ENCODE data around the gene GRWD1.

Gene GRWD1

GRCh38 chr19:48421548-48421947 is 24.2 kb upstream of the GRWD1 start:
- Histone ChIP-seq H3K9me3 (ENCODE audit: control insufficient read depth in 5 of 5, low read length in 5 of 5) (no peaks in the 10 kb centered on the region), H3K4me3 (ENCODE audit: low read depth in 1 of 5, low read length in 5 of 5) (peak overlapping the region in 2 of 5 donors; percentile 12 to 17), H3K27ac (ENCODE audit: low read depth, low read length) (no peak overlapping the region), H3K36me3 (ENCODE audit: control insufficient read depth in 5 of 5, insufficient read depth in 5 of 5, low read length in 5 of 5) (no peaks in the 10 kb centered on the region), H3K9ac (ENCODE audit: low read length in 5 of 5) (no peak overlapping the region), H3K4me1 (ENCODE audit: control insufficient read depth in 5 of 5, insufficient read depth in 5 of 5, low read length in 5 of 5) (peaks cover 0 to 15% (median 2%) of the 10 kb centered on the region in 5 donors), H3K27me3 (ENCODE audit: control insufficient read depth in 5 of 5, insufficient read depth in 4 of 5, low read length in 5 of 5) (peaks cover 0 to 4% (median 3%) of the 10 kb centered on the region in 5 donors)

GRCh38 chr19:48424694-48425219 is 21.0 kb upstream of the GRWD1 start:
- Histone ChIP-seq H3K36me3 (ENCODE audit: control insufficient read depth in 5 of 5, insufficient read depth in 5 of 5, low read length in 5 of 5) (no peaks in the 10 kb centered on the region), H3K27me3 (ENCODE audit: control insufficient read depth in 5 of 5, insufficient read depth in 4 of 5, low read length in 5 of 5) (peaks cover 0 to 2% (median 0%) of the 10 kb centered on the region in 5 donors), H3K4me3 (ENCODE audit: low read depth in 1 of 5, low read length in 5 of 5) (peak overlapping the region in 1 of 5 donors; percentile 2), H3K4me1 (ENCODE audit: control insufficient read depth in 5 of 5, insufficient read depth in 5 of 5, low read length in 5 of 5) (peaks cover 0 to 13% (median 2%) of the 10 kb centered on the region in 5 donors), H3K9me3 (ENCODE audit: control insufficient read depth in 5 of 5, low read length in 5 of 5) (no peaks in the 10 kb centered on the region), H3K27ac (ENCODE audit: low read depth, low read length) (no peak overlapping the region), H3K9ac (ENCODE audit: low read length in 5 of 5) (peak overlapping the region in 1 of 5 donors; percentile 56)

GRCh38 chr19:48428670-48429069 is 17.1 kb upstream of the GRWD1 start:
- Histone ChIP-seq H3K9me3 (ENCODE audit: control insufficient read depth in 5 of 5, low read length in 5 of 5) (no peaks in the 10 kb centered on the region), H3K27me3 (ENCODE audit: control insufficient read depth in 5 of 5, insufficient read depth in 4 of 5, low read length in 5 of 5) (peaks cover 0 to 2% (median 0%) of the 10 kb centered on the region in 5 donors), H3K27ac (ENCODE audit: low read depth, low read length) (no peak overlapping the region), H3K36me3 (ENCODE audit: control insufficient read depth in 5 of 5, insufficient read depth in 5 of 5, low read length in 5 of 5) (no peaks in the 10 kb centered on the region), H3K9ac (ENCODE audit: low read length in 5 of 5) (no peak overlapping the region), H3K4me3 (ENCODE audit: low read depth in 1 of 5, low read length in 5 of 5) (no peak overlapping the region), H3K4me1 (ENCODE audit: control insufficient read depth in 5 of 5, insufficient read depth in 5 of 5, low read length in 5 of 5) (peaks cover 0 to 6% (median 2%) of the 10 kb centered on the region in 5 donors)

GRCh38 chr19:48433337-48433736 is 12.4 kb upstream of the GRWD1 start:
- H3K9ac ChIP-seq (ENCODE audit: low read length in 5 of 5) = no peak overlapping the region
- no peaks in the 10 kb centered on the region for H3K9me3 ChIP-seq (ENCODE audit: control insufficient read depth in 5 of 5, low read length in 5 of 5)
- H3K27me3 ChIP-seq (ENCODE audit: control insufficient read depth in 5 of 5, insufficient read depth in 4 of 5, low read length in 5 of 5) = peaks cover 0 to 4% (median 0%) of the 10 kb centered on the region in 5 donors
- no peaks in the 10 kb centered on the region for H3K4me1 ChIP-seq (ENCODE audit: control insufficient read depth in 5 of 5, insufficient read depth in 5 of 5, low read length in 5 of 5)
- H3K27ac ChIP-seq (ENCODE audit: low read depth, low read length) = no peak overlapping the region
- no peak overlapping the region for H3K4me3 ChIP-seq (ENCODE audit: low read depth in 1 of 5, low read length in 5 of 5)
- H3K36me3 ChIP-seq (ENCODE audit: control insufficient read depth in 5 of 5, insufficient read depth in 5 of 5, low read length in 5 of 5) = no peaks in the 10 kb centered on the region

- H3K36me3 ChIP-seq (ENCODE audit: control insufficient read depth in 5 of 5, insufficient read depth in 5 of 5, low read length in 5 of 5) = no peaks in the 10 kb centered on the region
- H3K9me3 ChIP-seq (ENCODE audit: control insufficient read depth in 5 of 5, low read length in 5 of 5) = no peaks in the 10 kb centered on the region
- no peaks in the 10 kb centered on the region for H3K4me1 ChIP-seq (ENCODE audit: control insufficient read depth in 5 of 5, insufficient read depth in 5 of 5, low read length in 5 of 5)
- H3K27ac ChIP-seq (ENCODE audit: low read depth, low read length) = no peak overlapping the region
- H3K4me3 ChIP-seq (ENCODE audit: low read depth in 1 of 5, low read length in 5 of 5) = no peak overlapping the region
- H3K27me3 ChIP-seq (ENCODE audit: control insufficient read depth in 5 of 5, insufficient read depth in 4 of 5, low read length in 5 of 5) = peaks cover 0 to 6% (median 0%) of the 10 kb centered on the region in 5 donors
- no peak overlapping the region for H3K9ac ChIP-seq (ENCODE audit: low read length in 5 of 5)
Measured at GRCh38 chr19:48436586-48436985, 9.2 kb upstream of the GRWD1 start.

- Histone ChIP-seq H3K9me3 (ENCODE audit: control insufficient read depth in 5 of 5, low read length in 5 of 5) (no peaks in the 10 kb centered on the region), H3K36me3 (ENCODE audit: control insufficient read depth in 5 of 5, insufficient read depth in 5 of 5, low read length in 5 of 5) (no peaks in the 10 kb centered on the region), H3K27me3 (ENCODE audit: control insufficient read depth in 5 of 5, insufficient read depth in 4 of 5, low read length in 5 of 5) (peaks cover 0 to 15% (median 2%) of the 10 kb centered on the region in 5 donors), H3K9ac (ENCODE audit: low read length in 5 of 5) (no peak overlapping the region), H3K4me1 (ENCODE audit: control insufficient read depth in 5 of 5, insufficient read depth in 5 of 5, low read length in 5 of 5) (peaks cover 1 to 28% (median 25%) of the 10 kb centered on the region in 5 donors), H3K27ac (ENCODE audit: low read depth, low read length) (no peak overlapping the region), H3K4me3 (ENCODE audit: low read depth in 1 of 5, low read length in 5 of 5) (no peak overlapping the region)
Measured at GRCh38 chr19:48441360-48442050, 4.3 kb upstream of the GRWD1 start.

GRCh38 chr19:48442116-48443035 is 3.4 kb upstream of the GRWD1 start:
- H3K27me3 ChIP-seq (ENCODE audit: control insufficient read depth in 5 of 5, insufficient read depth in 4 of 5, low read length in 5 of 5) = peaks cover 0 to 14% (median 2%) of the 10 kb centered on the region in 5 donors
- peaks cover 3 to 31% (median 27%) of the 10 kb centered on the region in 5 donors for H3K4me1 ChIP-seq (ENCODE audit: control insufficient read depth in 5 of 5, insufficient read depth in 5 of 5, low read length in 5 of 5)

GRCh38 chr19:48443256-48443655 is 2.5 kb upstream of the GRWD1 start:
- Histone ChIP-seq H3K4me3 (ENCODE audit: low read depth in 1 of 5, low read length in 5 of 5) (peak overlapping the region in 1 of 5 donors; percentile 40), H3K27ac (ENCODE audit: low read depth, low read length) (no peak overlapping the region), H3K36me3 (ENCODE audit: control insufficient read depth in 5 of 5, insufficient read depth in 5 of 5, low read length in 5 of 5) (peaks cover 1 to 11% (median 9%) of the 10 kb centered on the region in 5 donors), H3K27me3 (ENCODE audit: control insufficient read depth in 5 of 5, insufficient read depth in 4 of 5, low read length in 5 of 5) (peaks cover 0 to 11% (median 2%) of the 10 kb centered on the region in 5 donors), H3K4me1 (ENCODE audit: control insufficient read depth in 5 of 5, insufficient read depth in 5 of 5, low read length in 5 of 5) (peaks cover 3 to 31% (median 27%) of the 10 kb centered on the region in 5 donors), H3K9ac (ENCODE audit: low read length in 5 of 5) (no peak overlapping the region), H3K9me3 (ENCODE audit: control insufficient read depth in 5 of 5, low read length in 5 of 5) (no peaks in the 10 kb centered on the region)

More at GRCh38 chr19:48442116-48443035, 3.4 kb upstream of the GRWD1 start:
- no peaks in the 10 kb centered on the region for H3K9me3 ChIP-seq (ENCODE audit: control insufficient read depth in 5 of 5, low read length in 5 of 5)
- H3K36me3 ChIP-seq (ENCODE audit: control insufficient read depth in 5 of 5, insufficient read depth in 5 of 5, low read length in 5 of 5) = peaks cover 0 to 2% (median under 1%) of the 10 kb centered on the region in 5 donors
- H3K27ac ChIP-seq (ENCODE audit: low read depth, low read length) = no peak overlapping the region
- H3K4me3 ChIP-seq (ENCODE audit: low read depth in 1 of 5, low read length in 5 of 5) = no peak overlapping the region
- no peak overlapping the region for H3K9ac ChIP-seq (ENCODE audit: low read length in 5 of 5)

- H3K4me3 ChIP-seq (ENCODE audit: low read depth in 1 of 5, low read length in 5 of 5) = peak overlapping the region in 3 of 5 donors; percentile 96 to 99 (median 98)
- no peak overlapping the region for H3K9ac ChIP-seq (ENCODE audit: low read length in 5 of 5)
- peaks cover 0 to 11% (median 2%) of the 10 kb centered on the region in 5 donors for H3K27me3 ChIP-seq (ENCODE audit: control insufficient read depth in 5 of 5, insufficient read depth in 4 of 5, low read length in 5 of 5)
Measured at GRCh38 chr19:48443731-48444128, 2.1 kb upstream of the GRWD1 start.

More at GRCh38 chr19:48443731-48444128, 2.1 kb upstream of the GRWD1 start:
- Histone ChIP-seq H3K36me3 (ENCODE audit: control insufficient read depth in 5 of 5, insufficient read depth in 5 of 5, low read length in 5 of 5) (peaks cover 4 to 15% (median 13%) of the 10 kb centered on the region in 5 donors), H3K4me1 (ENCODE audit: control insufficient read depth in 5 of 5, insufficient read depth in 5 of 5, low read length in 5 of 5) (peaks cover 3 to 31% (median 27%) of the 10 kb centered on the region in 5 donors), H3K27ac (ENCODE audit: low read depth, low read length) (no peak overlapping the region), H3K9me3 (ENCODE audit: control insufficient read depth in 5 of 5, low read length in 5 of 5) (no peaks in the 10 kb centered on the region)

All from subcutaneous abdominal adipose tissue (tissue), 5 donors.